HT-29 (cell line): ENCODE measurements around the gene LRRC3. TPM values are rescaled to one million over a fixed set of nuclear protein-coding genes. Genes with fewer than 3 reads are reported as not detected.

Source experiments
- DNase-seq: peaks from one replicate; pipeline ENCODE4 v3.0.0-alpha.2; 2015; ENCODE audit warnings: low spot score
- total RNA-seq: library from RNA; depleted of rRNA; stranded (reverse); fragments of >200 nt; shearing (Covaris generic); gene quantifications from 2 replicates; pipeline ENCODE4 v1.2.3, GENCODE V29; 2014

The LRRC3 gene
- total RNA-seq, 1 experiment from 2014 or later = 0.10 TPM

- DNase-seq = no peak
These were observed 1.8 kb downstream of the LRRC3 start for GRCh38 chr21:44456915-44457736.

GRCh38 chr21:44458971-44459711 lies 3.8 kb downstream of the LRRC3 start:
- DNase-seq = no peak

- no peak for DNase-seq
These were observed 4.6 kb downstream of the LRRC3 start for GRCh38 chr21:44459712-44460440.

GRCh38 chr21:44460441-44460755 lies 5.1 kb downstream of the LRRC3 start:
- DNase-seq = no peak

- DNase-seq = no peak
These were observed 5.7 kb downstream of the LRRC3 start for GRCh38 chr21:44461005-44461404.

GRCh38 chr21:44461464-44462001 lies 6.2 kb downstream of the LRRC3 start:
- DNase-seq = peak; percentile 3

GRCh38 chr21:44462086-44462833 lies 7.0 kb downstream of the LRRC3 start:
- no peak for DNase-seq

GRCh38 chr21:44462834-44463200 lies 7.5 kb downstream of the LRRC3 start:
- DNase-seq = no peak

- DNase-seq = no peak
These were observed 8.4 kb downstream of the LRRC3 start for GRCh38 chr21:44463724-44464123.

GRCh38 chr21:44464351-44464750 lies 9.0 kb downstream of the LRRC3 start:
- no peak for DNase-seq

GRCh38 chr21:44466351-44466954 lies 11.1 kb downstream of the LRRC3 start:
- DNase-seq = no peak

GRCh38 chr21:44466996-44467858 lies 11.9 kb downstream of the LRRC3 start:
- no peak for DNase-seq

- DNase-seq = no peak
These were observed 12.5 kb downstream of the LRRC3 start for GRCh38 chr21:44467859-44468195.

- DNase-seq = no peak
These were observed 16.0 kb downstream of the LRRC3 start for GRCh38 chr21:44471341-44471740.

- DNase-seq = no peak
These were observed 16.7 kb downstream of the LRRC3 start for GRCh38 chr21:44471996-44472395.

- no peak for DNase-seq
These were observed 18.7 kb downstream of the LRRC3 start for GRCh38 chr21:44473915-44474555.

- DNase-seq = no peak
These were observed 20.0 kb downstream of the LRRC3 start for GRCh38 chr21:44475266-44475845.

- DNase-seq = no peak
These were observed 21.8 kb downstream of the LRRC3 start for GRCh38 chr21:44477131-44477530.

- no peak for DNase-seq
These were observed 22.4 kb downstream of the LRRC3 start for GRCh38 chr21:44477712-44478111.
